Breast epithelium (tissue), 3 donors: Measurements from ENCODE around the gene RASSF1.

Experiments
- CTCF ChIP-seq, 3 donors: fragments of 450-650 bp; IDR thresholded peaks; one replicate each; pipeline ENCODE4 v1.5.1; 2016 to 2017; ENCODE audit warnings: antibody characterized with exemption in 3 of 3, mild to moderate bottlenecking in 3 of 3, moderate library complexity in 3 of 3
- POLR2A ChIP-seq: fragments of 450-650 bp; IDR thresholded peaks from one replicate; pipeline ENCODE4 v1.6.1; 2016; ENCODE audit warnings: antibody characterized with exemption, mild to moderate bottlenecking, moderate library complexity

- TF ChIP-seq CTCF (IDR thresholded peaks at IDR 0.05) (no peak), POLR2A (peak; percentile 54)
Observed at GRCh38 chr3:50350527-50351322, 10.1 kb upstream of the RASSF1 start, which contains the start of the genes CYB561D2 and NPRL2.
